ENCODE measurements around the gene CHRNB2.

CHRNB2 gene

GRCh38 chr1:154611150-154611862 is 43.7 kb downstream of the CHRNB2 start:
- no peak for DNase-seq (ENCODE audit: low read depth)

GRCh38 chr1:154614247-154614646 is 46.7 kb downstream of the CHRNB2 start:
- no peak for DNase-seq (ENCODE audit: low read depth)

GRCh38 chr1:154614901-154615300 is 47.3 kb downstream of the CHRNB2 start:
- peak; percentile 10 for DNase-seq (ENCODE audit: low read depth)

- DNase-seq (ENCODE audit: low read depth): no peak
Measured at GRCh38 chr1:154615411-154615810, 47.8 kb downstream of the CHRNB2 start.

GRCh38 chr1:154616659-154617345 is 49.2 kb downstream of the CHRNB2 start:
- no peak for DNase-seq (ENCODE audit: low read depth)

- no peak for DNase-seq (ENCODE audit: low read depth)
Measured at GRCh38 chr1:154619181-154619948, 51.8 kb downstream of the CHRNB2 start.

GRCh38 chr1:154620751-154621150 is 53.2 kb downstream of the CHRNB2 start:
- DNase-seq (ENCODE audit: low read depth): no peak

GRCh38 chr1:154621875-154622274 is 54.3 kb downstream of the CHRNB2 start:
- DNase-seq (ENCODE audit: low read depth): no peak

- DNase-seq (ENCODE audit: low read depth): no peak
Measured at GRCh38 chr1:154622503-154623039, 55.0 kb downstream of the CHRNB2 start.

GRCh38 chr1:154623358-154623757 is 55.8 kb downstream of the CHRNB2 start:
- no peak for DNase-seq (ENCODE audit: low read depth)

GRCh38 chr1:154624746-154625643 is 57.4 kb downstream of the CHRNB2 start:
- DNase-seq (ENCODE audit: low read depth): peak; percentile 83

GRCh38 chr1:154626456-154627256 is 59.1 kb downstream of the CHRNB2 start:
- no peak for DNase-seq (ENCODE audit: low read depth)

GRCh38 chr1:154627257-154628120 is 59.9 kb downstream of the CHRNB2 start:
- DNase-seq (ENCODE audit: low read depth): peak; percentile 87

GRCh38 chr1:154628121-154628405 is 60.5 kb downstream of the CHRNB2 start:
- no peak for DNase-seq (ENCODE audit: low read depth)

- peak; percentile 3 for DNase-seq (ENCODE audit: low read depth)
Measured at GRCh38 chr1:154629061-154629674, 61.6 kb downstream of the CHRNB2 start.
